SK-N-SH treated with all-trans-retinoic acid at 6 μM for 48 hours (cell line): ENCODE data around the gene FANCC.

ENCODE experiments used
- ATAC-seq: fragments of 200-7000 bp; cut with Tn5 transposase; 3 replicates; pipeline ENCODE4 v1.9.1; 2020; ENCODE audit warnings: mild to moderate bottlenecking, moderate library complexity
- ARNTL ChIP-seq: fragments of 450-650 bp; formaldehyde crosslinking; IDR thresholded peaks from 2 replicates; pipeline ENCODE4 v1.5.0; 2020; ENCODE audit warnings: low read depth, mild to moderate bottlenecking, moderate library complexity, borderline replicate concordance
- CREB5 ChIP-seq: fragments of 250-450 bp; sonication (Bioruptor Pico); IDR thresholded peaks from 2 replicates; pipeline ENCODE4 v1.5.1; 2020; ENCODE audit warnings: low read depth, mild to moderate bottlenecking, moderate library complexity
- CSDC2 ChIP-seq: fragments of 250-450 bp; sonication (Bioruptor Pico); IDR thresholded peaks from 2 replicates; pipeline ENCODE4 v1.5.0; 2020; ENCODE audit warnings: mild to moderate bottlenecking, moderate library complexity
- CSRNP3 ChIP-seq: fragments of 250-450 bp; sonication (Bioruptor Pico); IDR thresholded peaks from 2 replicates; pipeline ENCODE4 v1.5.1; 2021; ENCODE audit warnings: mild to moderate bottlenecking, moderate library complexity
- ESRRG ChIP-seq: fragments of 250-450 bp; sonication (Bioruptor Pico); IDR thresholded peaks from 2 replicates; pipeline ENCODE4 v1.6.1; 2021; ENCODE audit warnings: mild to moderate bottlenecking
- GLIS3 ChIP-seq: fragments of 250-450 bp; sonication (Bioruptor Pico); IDR thresholded peaks from 2 replicates; pipeline ENCODE4 v1.5.0; 2020; ENCODE audit warnings: mild to moderate bottlenecking, moderate library complexity
- ISL1 ChIP-seq: fragments of 250-450 bp; sonication (Bioruptor Pico); IDR thresholded peaks from 2 replicates; pipeline ENCODE4 v2.1.2; 2022; ENCODE audit warnings: mild to moderate bottlenecking, moderate library complexity
- OSR1 ChIP-seq: fragments of 250-450 bp; sonication (Bioruptor Pico); IDR thresholded peaks from 2 replicates; pipeline ENCODE4 v1.8.0; 2022; ENCODE audit warnings: moderate library complexity, mild to moderate bottlenecking, inconsistent platforms
- PATZ1 ChIP-seq: fragments of 250-450 bp; sonication (Bioruptor Pico); IDR thresholded peaks from 2 replicates; pipeline ENCODE4 v1.8.0; 2020; ENCODE audit warnings: mild to moderate bottlenecking, moderate library complexity, borderline replicate concordance
- POU6F1 ChIP-seq: fragments of 250-450 bp; sonication (Bioruptor Pico); IDR thresholded peaks from 2 replicates; pipeline ENCODE4 v1.8.0; 2021; ENCODE audit warnings: low read depth, mild to moderate bottlenecking, moderate library complexity, borderline replicate concordance
- PPARA ChIP-seq: fragments of 250-450 bp; sonication (Bioruptor Pico); IDR thresholded peaks from 2 replicates; pipeline ENCODE4 v1.5.0; 2020; ENCODE audit warnings: mild to moderate bottlenecking, borderline replicate concordance
- SNAI2 ChIP-seq: fragments of 250-450 bp; sonication (Bioruptor Pico); IDR thresholded peaks from 2 replicates; pipeline ENCODE4 v1.5.0; 2020; ENCODE audit warnings: mild to moderate bottlenecking, moderate library complexity
- TSHZ2 ChIP-seq: fragments of 250-450 bp; sonication (Bioruptor Pico); IDR thresholded peaks from 2 replicates; pipeline ENCODE4 v1.5.0; 2020; ENCODE audit warnings: mild to moderate bottlenecking, moderate library complexity
- ZC3H10 ChIP-seq: fragments of 250-450 bp; sonication (Bioruptor Pico); IDR thresholded peaks from 2 replicates; pipeline ENCODE4 v1.5.1; 2021; ENCODE audit warnings: mild to moderate bottlenecking, moderate library complexity
- ZFP3 ChIP-seq: fragments of 250-450 bp; sonication (Bioruptor Pico); IDR thresholded peaks from 2 replicates; pipeline ENCODE4 v1.5.0; 2020; ENCODE audit warnings: mild to moderate bottlenecking, moderate library complexity
- ZFP30 ChIP-seq: fragments of 450-650 bp; formaldehyde crosslinking; IDR thresholded peaks from 2 replicates; pipeline ENCODE4 v1.5.0; 2022; ENCODE audit warnings: mild to moderate bottlenecking, moderate library complexity
- ZNF565 ChIP-seq: fragments of 450-650 bp; formaldehyde crosslinking; conservative IDR thresholded peaks from 2 replicates; pipeline ENCODE4 v1.5.0; 2020; ENCODE audit warnings: low read depth, mild to moderate bottlenecking, moderate library complexity

The FANCC gene

GRCh38 chr9:95081998-95082397 is 235.5 kb downstream of the FANCC start:
- TF ChIP-seq SNAI2 (CRISPR knock-in tag): no peak
- TF ChIP-seq OSR1: no peak
- no peak for TF ChIP-seq POU6F1
- no peak for TF ChIP-seq ESRRG (CRISPR knock-in tag)
- TF ChIP-seq PPARA (CRISPR knock-in tag): no peak
- no peak for TF ChIP-seq GLIS3 (CRISPR knock-in tag)
- TF ChIP-seq CSRNP3 (CRISPR knock-in tag): no peak
- TF ChIP-seq ARNTL (CRISPR knock-in tag): no peak
- TF ChIP-seq PATZ1: no peak
- no peak for TF ChIP-seq ZC3H10
- no peak for ATAC-seq

GRCh38 chr9:95080961-95081647 is 236.4 kb downstream of the FANCC start:
- TF ChIP-seq ZFP3 (CRISPR knock-in tag) (no peak), ZNF565 (CRISPR knock-in tag) (no peak), POU6F1 (no peak), GLIS3 (CRISPR knock-in tag) (no peak), ISL1 (CRISPR knock-in tag) (no peak), PPARA (CRISPR knock-in tag) (no peak), PATZ1 (no peak), ZFP30 (CRISPR knock-in tag) (no peak)
- no peak for ATAC-seq

- no peak for ATAC-seq
- TF ChIP-seq ESRRG (CRISPR knock-in tag): no peak
- TF ChIP-seq CREB5 (CRISPR knock-in tag): no peak
- no peak for TF ChIP-seq ZFP3 (CRISPR knock-in tag)
- no peak for TF ChIP-seq OSR1
- TF ChIP-seq ZNF565 (CRISPR knock-in tag): no peak
- TF ChIP-seq ISL1 (CRISPR knock-in tag): no peak
- no peak for TF ChIP-seq GLIS3 (CRISPR knock-in tag)
- no peak for TF ChIP-seq ZC3H10
- TF ChIP-seq CSDC2 (CRISPR knock-in tag): no peak
- TF ChIP-seq TSHZ2: no peak
These were observed 238.0 kb downstream of the FANCC start for GRCh38 chr9:95079461-95079860.
